HG02970 (cell line): Measurements from ENCODE around the gene RAB11A.

Experiments used
- ATAC-seq: cut with Tn5 transposase; IDR thresholded peaks from one replicate; pipeline ENCODE4 v1.9.1; 2021; ENCODE audit warnings: mild to moderate bottlenecking, moderate library complexity, moderate number of reproducible peaks; ENCODE audit not compliant: unreplicated experiment, low FRiP score

Gene RAB11A

GRCh38 chr15:65869126-65869953, at the start of gene RAB11A:
Gene RAB11A, plus strand, starts transcription at chr15:65869491. Its CDS starts 95 bp downstream, at chr15:65869586.
- ATAC-seq, result peak; percentile 80

GRCh38 chr15:65819563-65819960, 49.7 kb upstream of the RAB11A start:
- ATAC-seq, result no peak

DNA sequence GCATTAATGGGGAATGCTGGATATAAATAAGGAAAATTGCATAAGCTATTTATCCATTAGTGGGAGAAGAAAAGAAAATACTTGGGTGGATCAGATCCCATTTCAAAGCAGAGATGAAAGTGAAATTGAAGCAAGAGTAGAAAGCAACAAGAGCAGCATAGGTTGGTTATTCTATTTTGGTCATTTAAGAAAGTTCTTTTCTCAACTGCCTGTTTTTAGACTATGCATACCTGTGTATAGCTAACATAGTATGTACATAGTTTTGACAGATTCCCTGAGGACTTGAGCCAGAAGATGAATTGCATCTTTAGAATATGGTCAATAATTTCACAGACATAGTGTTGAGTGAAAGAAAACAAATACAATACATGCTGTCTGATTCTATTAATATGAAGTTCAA, 48.2 kb upstream of the RAB11A start:
- ATAC-seq, result no peak

- ATAC-seq, result no peak
Observed at GRCh38 chr15:65822316-65822715, 47.0 kb upstream of the RAB11A start.

DNA sequence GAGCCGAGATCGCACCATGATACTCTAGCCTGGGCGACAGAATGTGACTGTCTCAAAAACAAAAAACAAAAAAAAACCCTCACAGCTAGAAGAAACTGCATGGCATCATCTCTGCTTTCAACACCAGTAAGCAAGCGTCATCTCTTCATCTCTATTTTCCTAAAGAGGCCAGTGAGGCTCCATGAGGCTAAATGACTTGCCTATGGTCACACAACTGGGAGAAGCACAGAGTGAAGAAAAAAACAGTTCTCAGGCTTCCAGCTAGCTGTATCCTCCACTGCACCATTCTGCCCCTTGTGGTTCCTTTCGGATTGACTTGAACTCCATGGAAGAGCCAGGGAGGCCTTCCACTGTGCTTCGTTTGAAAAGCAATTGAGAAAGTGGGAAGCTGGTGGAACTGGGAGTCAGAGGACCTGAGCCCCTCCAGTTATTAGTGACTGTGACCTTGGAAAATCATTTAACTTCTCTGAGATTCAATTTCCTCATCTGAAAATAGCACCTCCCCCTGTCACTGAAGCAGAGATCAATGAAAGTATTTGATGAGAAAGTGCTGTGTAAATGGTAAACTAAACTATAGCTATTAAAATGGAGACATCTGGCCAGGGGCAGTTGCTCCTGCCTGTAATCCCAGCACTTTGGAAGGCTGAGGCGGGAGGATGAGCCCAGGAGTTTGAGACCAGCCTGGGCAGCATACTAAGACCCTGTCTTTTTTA, 45.1 kb upstream of the RAB11A start:
- ATAC-seq, result no peak

GRCh38 chr15:65824941-65825544, 44.2 kb upstream of the RAB11A start:
- ATAC-seq, result no peak

GRCh38 chr15:65827065-65827464, 42.2 kb upstream of the RAB11A start:
- no peak for ATAC-seq

DNA sequence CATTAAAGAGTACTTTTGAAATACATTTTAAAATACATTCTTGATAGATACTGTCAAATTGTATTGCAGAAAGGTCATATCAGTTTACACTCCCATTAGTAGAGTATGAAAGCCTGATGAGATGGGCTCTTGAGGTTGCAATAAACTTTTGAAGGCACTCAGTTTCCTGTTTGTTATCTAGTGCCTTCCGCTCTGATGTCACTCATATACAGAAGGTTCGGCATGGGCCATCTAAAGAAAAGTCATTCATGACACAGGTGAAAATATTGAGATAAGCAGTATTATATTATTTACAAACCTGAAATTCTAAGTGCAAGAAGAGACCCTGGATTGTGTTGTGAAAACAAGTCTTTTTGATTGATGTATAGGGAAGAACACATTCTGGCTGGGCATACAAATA, 40.7 kb upstream of the RAB11A start:
- no peak for ATAC-seq

- no peak for ATAC-seq
Observed at GRCh38 chr15:65829130-65829764, 40.0 kb upstream of the RAB11A start.

DNA sequence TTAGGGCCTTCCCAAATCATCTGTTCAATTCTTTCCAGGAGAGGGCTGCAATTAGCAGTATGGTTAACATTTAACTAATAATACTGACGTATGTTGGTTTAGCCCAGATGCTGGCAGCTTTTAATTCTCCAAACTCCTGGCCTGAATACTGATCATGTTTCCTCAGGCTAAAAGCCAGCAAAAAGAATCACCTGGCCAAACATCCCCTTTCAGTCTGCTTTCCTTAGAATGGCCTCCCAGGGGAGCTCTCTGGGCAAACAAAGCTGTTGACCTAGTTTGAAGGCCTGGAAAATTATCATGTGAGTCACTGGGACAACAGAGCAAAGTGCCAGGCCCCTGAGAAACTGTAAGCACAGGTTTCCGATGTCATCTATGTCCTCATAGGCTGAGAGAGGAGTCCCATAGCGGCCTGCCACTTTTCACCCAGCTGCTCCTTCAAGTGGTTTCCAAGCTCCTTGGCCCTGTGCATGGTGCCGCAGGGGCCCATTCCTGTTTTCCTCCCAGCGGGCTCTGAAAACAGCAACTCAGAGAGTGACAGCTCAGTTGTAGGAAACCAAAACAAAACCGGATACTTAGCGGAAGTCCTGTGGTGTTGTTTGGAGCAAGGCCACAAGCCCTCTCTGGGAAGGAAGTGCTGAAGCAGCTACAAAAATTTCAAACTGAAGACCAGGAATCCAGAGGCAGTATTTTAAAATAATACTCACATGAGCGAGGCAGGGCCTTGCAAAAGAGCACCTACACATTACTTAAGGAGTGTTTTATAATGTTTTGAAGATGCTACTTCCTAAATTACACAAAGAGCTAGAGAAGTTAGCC, 36.5 kb upstream of the RAB11A start:
- no peak for ATAC-seq

DNA sequence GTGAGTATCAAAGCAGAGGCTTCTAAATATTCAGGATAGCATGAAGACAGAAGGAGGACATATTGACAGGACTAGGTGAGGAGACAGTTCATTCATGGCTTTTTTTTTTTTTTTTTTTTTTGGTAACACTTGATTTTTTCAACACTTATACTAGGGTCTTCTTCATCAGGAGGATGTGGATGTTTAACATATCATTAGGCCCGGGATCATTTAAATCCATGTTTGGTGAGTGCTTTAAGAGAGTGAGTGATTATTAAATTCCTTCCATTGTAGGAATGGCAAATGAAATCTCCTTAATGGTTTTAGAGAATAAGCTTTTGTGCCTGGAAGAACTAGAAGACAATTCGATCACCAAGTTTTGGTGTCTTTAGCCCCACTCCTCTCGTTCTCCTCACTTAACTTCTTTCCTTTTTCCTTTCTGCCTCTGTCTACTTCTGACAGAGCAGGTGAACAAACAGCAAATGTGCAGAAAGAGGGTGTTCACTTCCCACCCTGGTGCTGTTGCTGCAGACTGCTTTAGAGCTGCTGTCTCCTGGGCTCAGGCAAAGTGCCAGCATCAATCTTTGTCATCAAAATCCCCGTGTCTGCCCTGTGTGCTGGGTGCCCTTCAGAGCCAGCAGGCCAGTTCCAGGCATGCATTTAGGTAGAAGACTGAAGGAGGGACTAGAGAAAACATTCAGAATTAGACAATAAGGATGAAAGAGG, 35.6 kb upstream of the RAB11A start:
- ATAC-seq, result no peak

- ATAC-seq, result no peak
Observed at GRCh38 chr15:65834603-65835282, 34.5 kb upstream of the RAB11A start.

DNA sequence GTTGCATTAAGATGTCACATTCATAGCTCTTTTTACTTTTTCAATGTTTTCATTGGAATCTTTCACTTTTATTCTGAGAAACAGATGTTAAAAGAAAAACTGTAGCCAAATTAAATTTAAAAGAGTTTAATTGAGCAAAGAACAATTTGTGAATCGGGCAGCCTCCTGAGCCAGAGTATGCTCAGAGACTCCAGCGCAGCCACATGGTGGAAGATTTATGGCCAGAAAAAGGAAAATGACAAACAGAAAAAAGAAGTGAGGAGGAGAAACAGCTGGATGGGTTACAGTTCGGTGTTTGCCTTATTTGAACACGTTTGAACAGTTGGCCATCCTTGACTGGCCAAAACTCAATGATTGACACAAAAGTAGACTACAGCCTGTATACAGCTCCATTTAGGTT, 33.8 kb upstream of the RAB11A start:
- ATAC-seq, result no peak

- ATAC-seq, result no peak
Observed at GRCh38 chr15:65836665-65837064, 32.6 kb upstream of the RAB11A start.

- ATAC-seq, result no peak
Observed at GRCh38 chr15:65837301-65838294, 31.7 kb upstream of the RAB11A start.

- no peak for ATAC-seq
Observed at GRCh38 chr15:65839354-65839901, 29.9 kb upstream of the RAB11A start.

DNA sequence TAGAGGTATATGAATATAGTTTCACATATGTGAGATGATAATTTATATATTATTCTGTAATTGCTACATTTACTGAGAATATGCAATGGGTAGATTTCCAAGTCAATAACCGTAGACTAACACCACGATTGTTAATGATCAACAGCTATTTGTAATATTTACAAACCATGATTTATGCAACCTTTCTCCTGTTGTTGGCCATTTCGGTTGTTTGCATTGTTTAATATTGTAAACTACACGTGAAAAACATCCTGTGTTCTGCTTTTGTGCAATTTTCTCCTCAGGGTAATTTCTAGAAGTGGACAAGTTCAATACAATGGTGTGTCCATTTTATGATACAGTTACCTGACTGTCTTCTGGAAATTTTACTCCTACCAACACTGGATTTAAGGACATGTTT, 29.3 kb upstream of the RAB11A start:
- no peak for ATAC-seq
